ENCODE measurements around the gene NOM1. TPM values are rescaled to one million over a fixed set of nuclear protein-coding genes. Genes with fewer than 3 reads are reported as not detected.

The NOM1 gene
- total RNA-seq, 1 experiment from 2014 or later: 31.7 TPM

DNA sequence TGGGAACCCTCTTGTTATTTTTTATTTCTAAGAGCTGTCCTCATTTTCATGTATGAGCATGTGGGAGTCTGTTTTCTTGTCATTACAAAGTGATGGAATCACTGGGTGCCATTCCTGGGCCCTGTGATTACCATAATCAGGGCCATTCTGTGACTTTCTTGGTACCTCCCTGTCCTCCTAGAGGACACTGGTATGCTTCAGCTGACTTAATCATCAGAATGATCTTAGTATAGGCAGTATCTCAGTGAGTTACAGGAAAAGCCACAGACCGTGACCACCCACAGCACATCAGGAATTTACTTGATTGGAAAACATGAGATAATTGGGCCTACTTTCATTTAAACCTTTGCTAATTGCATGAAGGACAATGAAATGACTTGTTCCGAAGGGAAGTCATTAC, 7.2 kb downstream of the NOM1 start:
- Histone ChIP-seq H2BK120ac (ENCODE audit: low read depth, low read length, poor library complexity, severe bottlenecking) (no peak overlapping the region), H3K79me2 (ENCODE audit: insufficient read depth, low read length) (peaks cover 12% of the 10 kb centered on the region), H3K56ac (ENCODE audit: insufficient read length, low read depth, low read length) (no peak overlapping the region), H2BK15ac (ENCODE audit: low read depth, low read length) (no peak overlapping the region), H4K8ac (replicated peaks; ENCODE audit: insufficient read length, low read depth, low read length) (no peak overlapping the region), H3K9me3 (ENCODE audit: control insufficient read depth, low read depth, low read length) (no peaks in the 10 kb centered on the region), H2AFZ (ENCODE audit: low read length) (no peak overlapping the region), H2AK5ac (ENCODE audit: insufficient read length, low read length) (no peak overlapping the region), H2BK12ac (ENCODE audit: insufficient read length, low read depth, low read length) (no peak overlapping the region), H3K14ac (ENCODE audit: insufficient read depth, low read length) (no peak overlapping the region), H4K5ac (ENCODE audit: insufficient read length, low read depth, low read length) (no peak overlapping the region), H3T11ph (ENCODE audit: low read length) (no peak overlapping the region), H3K4me1 (ENCODE audit: insufficient read depth, low read length) (no peaks in the 10 kb centered on the region), H3K4ac (ENCODE audit: low read depth, low read length) (no peak overlapping the region), H3K23ac (ENCODE audit: insufficient read length, low read depth, low read length) (no peak overlapping the region), H3K23me2 (ENCODE audit: insufficient read length, low read depth, low read length, poor library complexity, severe bottlenecking) (no peaks in the 10 kb centered on the region), H3K27me3 (ENCODE audit: insufficient read depth, low read length) (no peaks in the 10 kb centered on the region), H3K18ac (ENCODE audit: insufficient read length, low read depth, low read length) (no peak overlapping the region), H3K4me2 (ENCODE audit: insufficient read depth, insufficient read length, low read length) (no peak overlapping the region), H3K9ac (ENCODE audit: extremely low read depth, insufficient read length, low read length) (no peak overlapping the region), H4K20me1 (ENCODE audit: control insufficient read depth, insufficient read depth, insufficient read length) (no peaks in the 10 kb centered on the region), H3K79me1 (ENCODE audit: insufficient read depth, low read depth, low read length, poor library complexity, severe bottlenecking) (no peaks in the 10 kb centered on the region), H3K27ac (ENCODE audit: insufficient read length, low read depth, low read length) (no peak overlapping the region), H2BK5ac (ENCODE audit: insufficient read length, low read length) (no peak overlapping the region), H4K91ac (ENCODE audit: insufficient read length, low read depth, low read length) (no peak overlapping the region), H2BK20ac (ENCODE audit: low read depth, low read length, poor library complexity, severe bottlenecking) (no peak overlapping the region)
- no peak overlapping the region for H3K4me3 Mint-ChIP-seq
- no peak for DNase-seq
- no CpG with 5 or more reads among the region's 2 CpGs for WGBS (ENCODE audit: extremely low coverage, insufficient read length, low lambda C conversion rate)
- H3K4me1 Mint-ChIP-seq: peaks cover 9 to 11% of the 10 kb centered on the region in 2 experiments
- H3K27me3 Mint-ChIP-seq (ENCODE audit: low read depth): no peaks in the 10 kb centered on the region
- peaks cover 75 to 88% (median 87%) of the 10 kb centered on the region in 3 experiments for H3K36me3 Mint-ChIP-seq (ENCODE audit: insufficient read depth in 1 of 3, low read depth in 3 of 3)
- TF ChIP-seq, protein P1, sequence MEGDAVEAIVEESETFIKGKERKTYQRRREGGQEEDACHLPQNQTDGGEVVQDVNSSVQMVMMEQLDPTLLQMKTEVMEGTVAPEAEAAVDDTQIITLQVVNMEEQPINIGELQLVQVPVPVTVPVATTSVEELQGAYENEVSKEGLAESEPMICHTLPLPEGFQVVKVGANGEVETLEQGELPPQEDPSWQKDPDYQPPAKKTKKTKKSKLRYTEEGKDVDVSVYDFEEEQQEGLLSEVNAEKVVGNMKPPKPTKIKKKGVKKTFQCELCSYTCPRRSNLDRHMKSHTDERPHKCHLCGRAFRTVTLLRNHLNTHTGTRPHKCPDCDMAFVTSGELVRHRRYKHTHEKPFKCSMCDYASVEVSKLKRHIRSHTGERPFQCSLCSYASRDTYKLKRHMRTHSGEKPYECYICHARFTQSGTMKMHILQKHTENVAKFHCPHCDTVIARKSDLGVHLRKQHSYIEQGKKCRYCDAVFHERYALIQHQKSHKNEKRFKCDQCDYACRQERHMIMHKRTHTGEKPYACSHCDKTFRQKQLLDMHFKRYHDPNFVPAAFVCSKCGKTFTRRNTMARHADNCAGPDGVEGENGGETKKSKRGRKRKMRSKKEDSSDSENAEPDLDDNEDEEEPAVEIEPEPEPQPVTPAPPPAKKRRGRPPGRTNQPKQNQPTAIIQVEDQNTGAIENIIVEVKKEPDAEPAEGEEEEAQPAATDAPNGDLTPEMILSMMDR (conservative IDR thresholded peaks at IDR 0.05): no peak
- no peak overlapping the region for H3K27ac Mint-ChIP-seq
- H3K9me3 Mint-ChIP-seq: no peaks in the 10 kb centered on the region

Data from H9 (cell line).